Measurements from ENCODE around the gene FOSB. TPM values are rescaled to one million over a fixed set of nuclear protein-coding genes. Genes with fewer than 3 reads are reported as not detected.

FOSB gene
- total and polyA plus RNA-seq, 9 of the 15 experiments (the other 6 are each of a cell fraction or from before 2014, with no cell fraction given), result 0.11 to 2.7 (median 0.73) TPM

DNA sequence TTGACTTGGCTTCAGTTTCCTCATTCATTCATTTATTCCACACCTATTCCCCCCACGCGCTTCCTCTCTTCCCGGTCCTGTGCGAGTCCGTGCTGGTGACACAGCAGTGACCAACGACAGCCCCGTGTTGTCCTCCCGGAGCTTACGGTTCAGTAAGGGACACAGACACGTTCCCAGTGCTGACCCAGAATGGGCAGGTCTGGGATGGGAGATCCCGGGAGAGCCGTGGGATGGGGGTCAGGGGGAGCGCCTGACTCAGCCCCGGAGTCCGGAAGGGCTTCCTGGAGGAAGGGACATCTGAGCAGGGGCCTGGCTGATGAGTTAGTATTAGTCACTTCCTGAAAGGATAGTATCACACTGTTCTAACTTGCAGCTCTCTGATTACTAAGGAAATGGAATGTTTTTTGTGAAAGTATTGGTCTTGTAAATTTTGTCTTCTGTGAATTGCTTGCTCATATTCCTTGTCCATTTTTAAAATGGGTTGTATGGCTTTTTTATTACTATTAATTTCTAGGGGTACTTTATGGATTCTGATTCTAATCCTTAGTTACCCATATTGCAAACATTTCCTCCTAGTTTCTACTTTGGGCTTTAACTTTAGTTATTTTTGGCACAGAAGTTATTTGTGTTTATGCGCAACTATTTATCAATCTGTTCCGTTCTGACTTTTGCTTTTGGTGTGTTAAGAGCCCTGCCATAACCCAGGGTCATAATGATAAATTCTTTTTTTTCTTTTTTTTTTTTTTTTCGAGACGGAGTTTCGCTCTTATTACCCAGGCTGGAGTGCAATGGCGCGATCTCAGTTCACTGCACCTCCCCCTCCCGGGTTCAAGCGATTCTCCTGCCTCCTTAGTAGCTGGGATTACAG is 43.4 kb upstream of the FOSB start (continued):
- TF ChIP-seq, protein P1, sequence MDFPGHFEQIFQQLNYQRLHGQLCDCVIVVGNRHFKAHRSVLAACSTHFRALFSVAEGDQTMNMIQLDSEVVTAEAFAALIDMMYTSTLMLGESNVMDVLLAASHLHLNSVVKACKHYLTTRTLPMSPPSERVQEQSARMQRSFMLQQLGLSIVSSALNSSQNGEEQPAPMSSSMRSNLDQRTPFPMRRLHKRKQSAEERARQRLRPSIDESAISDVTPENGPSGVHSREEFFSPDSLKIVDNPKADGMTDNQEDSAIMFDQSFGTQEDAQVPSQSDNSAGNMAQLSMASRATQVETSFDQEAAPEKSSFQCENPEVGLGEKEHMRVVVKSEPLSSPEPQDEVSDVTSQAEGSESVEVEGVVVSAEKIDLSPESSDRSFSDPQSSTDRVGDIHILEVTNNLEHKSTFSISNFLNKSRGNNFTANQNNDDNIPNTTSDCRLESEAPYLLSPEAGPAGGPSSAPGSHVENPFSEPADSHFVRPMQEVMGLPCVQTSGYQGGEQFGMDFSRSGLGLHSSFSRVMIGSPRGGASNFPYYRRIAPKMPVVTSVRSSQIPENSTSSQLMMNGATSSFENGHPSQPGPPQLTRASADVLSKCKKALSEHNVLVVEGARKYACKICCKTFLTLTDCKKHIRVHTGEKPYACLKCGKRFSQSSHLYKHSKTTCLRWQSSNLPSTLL (IDR thresholded peaks at IDR 0.05), result peak; percentile 57
- no peak for TF ChIP-seq KLF1 (tag; IDR thresholded peaks at IDR 0.05)
- peak; percentile 97 for TF ChIP-seq JUND (IDR thresholded peaks at IDR 0.05; ENCODE audit: borderline replicate concordance, low read depth, low read length)
- peak; percentile 96; the same call in 2 of the 3 replicates for TF ChIP-seq JUND (tag; IDR thresholded peaks at IDR 0.05; ENCODE audit: borderline replicate concordance, low read depth, low read length)
- 0 out of 2 replicates have a peak, but pooled peaks have one; percentile 54 for TF ChIP-seq PHB2 (IDR thresholded peaks at IDR 0.05; ENCODE audit: low read depth)
- TF ChIP-seq, protein P2, sequence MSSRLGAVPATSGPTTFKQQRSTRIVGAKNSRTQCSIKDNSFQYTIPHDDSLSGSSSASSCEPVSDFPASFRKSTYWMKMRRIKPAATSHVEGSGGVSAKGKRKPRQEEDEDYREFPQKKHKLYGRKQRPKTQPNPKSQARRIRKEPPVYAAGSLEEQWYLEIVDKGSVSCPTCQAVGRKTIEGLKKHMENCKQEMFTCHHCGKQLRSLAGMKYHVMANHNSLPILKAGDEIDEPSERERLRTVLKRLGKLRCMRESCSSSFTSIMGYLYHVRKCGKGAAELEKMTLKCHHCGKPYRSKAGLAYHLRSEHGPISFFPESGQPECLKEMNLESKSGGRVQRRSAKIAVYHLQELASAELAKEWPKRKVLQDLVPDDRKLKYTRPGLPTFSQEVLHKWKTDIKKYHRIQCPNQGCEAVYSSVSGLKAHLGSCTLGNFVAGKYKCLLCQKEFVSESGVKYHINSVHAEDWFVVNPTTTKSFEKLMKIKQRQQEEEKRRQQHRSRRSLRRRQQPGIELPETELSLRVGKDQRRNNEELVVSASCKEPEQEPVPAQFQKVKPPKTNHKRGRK (tag; IDR thresholded peaks at IDR 0.05), result peak; percentile 45; the same call in 1 of the 2 replicates
- peak; percentile 83 for TF ChIP-seq SUPT5H (IDR thresholded peaks at IDR 0.05)
- TF ChIP-seq NR2C1 (IDR thresholded peaks at IDR 0.05), result no peak
- no peak for TF ChIP-seq NR2C1 (tag; IDR thresholded peaks at IDR 0.05)
- TF ChIP-seq SPI1 (IDR thresholded peaks at IDR 0.05; ENCODE audit: borderline replicate concordance, low read depth, low read length), result peak; percentile 46; the same call in 1 of the 2 replicates
- TF ChIP-seq ZNF41 (CRISPR knock-in tag; conservative IDR thresholded peaks at IDR 0.05), result no peak
- TF ChIP-seq NFRKB (IDR thresholded peaks at IDR 0.05; ENCODE audit: low read depth), result peak; percentile 87
- no peak; the same call in none of the 2 replicates for TF ChIP-seq LCOR (CRISPR knock-in tag; IDR thresholded peaks at IDR 0.05)
- no peak for TF ChIP-seq GTF2F1 (IDR thresholded peaks at IDR 0.05; ENCODE audit: low read depth, low read length)
- peak; percentile 69; the same call in 1 of the 2 replicates for TF ChIP-seq LEF1 (IDR thresholded peaks at IDR 0.05)
- TF ChIP-seq, protein P3, sequence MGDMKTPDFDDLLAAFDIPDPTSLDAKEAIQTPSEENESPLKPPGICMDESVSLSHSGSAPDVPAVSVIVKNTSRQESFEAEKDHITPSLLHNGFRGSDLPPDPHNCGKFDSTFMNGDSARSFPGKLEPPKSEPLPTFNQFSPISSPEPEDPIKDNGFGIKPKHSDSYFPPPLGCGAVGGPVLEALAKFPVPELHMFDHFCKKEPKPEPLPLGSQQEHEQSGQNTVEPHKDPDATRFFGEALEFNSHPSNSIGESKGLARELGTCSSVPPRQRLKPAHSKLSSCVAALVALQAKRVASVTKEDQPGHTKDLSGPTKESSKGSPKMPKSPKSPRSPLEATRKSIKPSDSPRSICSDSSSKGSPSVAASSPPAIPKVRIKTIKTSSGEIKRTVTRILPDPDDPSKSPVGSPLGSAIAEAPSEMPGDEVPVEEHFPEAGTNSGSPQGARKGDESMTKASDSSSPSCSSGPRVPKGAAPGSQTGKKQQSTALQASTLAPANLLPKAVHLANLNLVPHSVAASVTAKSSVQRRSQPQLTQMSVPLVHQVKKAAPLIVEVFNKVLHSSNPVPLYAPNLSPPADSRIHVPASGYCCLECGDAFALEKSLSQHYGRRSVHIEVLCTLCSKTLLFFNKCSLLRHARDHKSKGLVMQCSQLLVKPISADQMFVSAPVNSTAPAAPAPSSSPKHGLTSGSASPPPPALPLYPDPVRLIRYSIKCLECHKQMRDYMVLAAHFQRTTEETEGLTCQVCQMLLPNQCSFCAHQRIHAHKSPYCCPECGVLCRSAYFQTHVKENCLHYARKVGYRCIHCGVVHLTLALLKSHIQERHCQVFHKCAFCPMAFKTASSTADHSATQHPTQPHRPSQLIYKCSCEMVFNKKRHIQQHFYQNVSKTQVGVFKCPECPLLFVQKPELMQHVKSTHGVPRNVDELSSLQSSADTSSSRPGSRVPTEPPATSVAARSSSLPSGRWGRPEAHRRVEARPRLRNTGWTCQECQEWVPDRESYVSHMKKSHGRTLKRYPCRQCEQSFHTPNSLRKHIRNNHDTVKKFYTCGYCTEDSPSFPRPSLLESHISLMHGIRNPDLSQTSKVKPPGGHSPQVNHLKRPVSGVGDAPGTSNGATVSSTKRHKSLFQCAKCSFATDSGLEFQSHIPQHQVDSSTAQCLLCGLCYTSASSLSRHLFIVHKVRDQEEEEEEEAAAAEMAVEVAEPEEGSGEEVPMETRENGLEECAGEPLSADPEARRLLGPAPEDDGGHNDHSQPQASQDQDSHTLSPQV (IDR thresholded peaks at IDR 0.05), result peak; percentile 90
- TF ChIP-seq MCM7 (IDR thresholded peaks at IDR 0.05), result 0 out of 4 replicates have a peak, but pooled peaks of 1 of the 2 experiments have one; percentile 82
- TF ChIP-seq, protein P4, sequence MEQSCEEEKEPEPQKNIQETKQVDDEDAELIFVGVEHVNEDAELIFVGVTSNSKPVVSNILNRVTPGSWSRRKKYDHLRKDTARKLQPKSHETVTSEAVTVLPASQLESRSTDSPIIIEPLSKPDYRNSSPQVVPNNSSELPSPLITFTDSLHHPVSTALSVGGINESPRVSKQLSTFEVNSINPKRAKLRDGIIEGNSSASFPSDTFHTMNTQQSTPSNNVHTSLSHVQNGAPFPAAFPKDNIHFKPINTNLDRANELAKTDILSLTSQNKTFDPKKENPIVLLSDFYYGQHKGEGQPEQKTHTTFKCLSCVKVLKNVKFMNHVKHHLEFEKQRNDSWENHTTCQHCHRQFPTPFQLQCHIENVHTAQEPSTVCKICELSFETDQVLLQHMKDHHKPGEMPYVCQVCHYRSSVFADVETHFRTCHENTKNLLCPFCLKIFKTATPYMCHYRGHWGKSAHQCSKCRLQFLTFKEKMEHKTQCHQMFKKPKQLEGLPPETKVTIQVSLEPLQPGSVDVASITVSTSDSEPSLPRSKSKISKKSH (CRISPR knock-in tag; IDR thresholded peaks at IDR 0.05), result no peak
